NCI-H526 treated with DMSO at 0.1 percent for 48 hours (cell line): ENCODE data around the gene HSPB6.
"Not testable (repeated sequence)": the region's sequence is repeated elsewhere in the genome, so short reads cannot be mapped to it uniquely, and the experiment has no call there.

ENCODE experiments used
- DNase-seq: peaks from one replicate; lab custom pipeline; 2025; lab: John Stamatoyannopoulos, UW

Gene HSPB6

DNA sequence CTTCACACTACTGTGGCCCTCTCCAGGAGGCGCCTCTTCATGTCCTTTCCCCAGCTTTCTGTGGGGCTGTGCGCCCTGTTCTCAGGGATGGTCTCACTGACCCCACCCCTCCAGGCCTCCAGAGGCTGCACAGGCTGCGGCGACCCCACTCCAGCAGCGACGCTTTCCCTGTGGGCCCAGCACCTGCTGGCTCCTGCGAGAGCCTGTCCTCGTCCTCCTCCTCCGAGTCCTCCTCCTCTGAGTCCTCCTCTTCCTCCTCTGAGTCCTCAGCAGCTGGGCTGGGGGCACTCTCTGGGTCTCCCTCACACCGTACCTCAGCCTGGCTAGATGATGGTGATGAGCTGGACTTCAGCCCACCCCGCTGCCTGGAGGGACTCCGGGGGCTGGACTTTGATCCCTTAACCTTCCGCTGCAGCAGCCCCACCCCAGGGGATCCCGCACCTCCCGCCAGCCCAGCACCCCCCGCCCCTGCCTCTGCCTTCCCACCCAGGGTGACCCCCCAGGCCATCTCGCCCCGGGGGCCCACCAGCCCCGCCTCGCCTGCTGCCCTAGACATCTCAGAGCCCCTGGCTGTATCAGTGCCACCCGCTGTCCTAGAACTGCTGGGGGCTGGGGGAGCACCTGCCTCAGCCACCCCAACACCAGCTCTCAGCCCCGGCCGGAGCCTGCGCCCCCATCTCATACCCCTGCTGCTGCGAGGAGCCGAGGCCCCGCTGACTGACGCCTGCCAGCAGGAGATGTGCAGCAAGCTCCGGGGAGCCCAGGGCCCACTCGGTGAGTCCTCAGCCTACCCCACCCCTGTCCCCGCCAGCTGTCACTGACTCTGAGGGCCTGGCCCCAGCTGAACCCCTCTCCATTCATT, 29.7 kb upstream of the HSPB6 start:
- no peak for DNase-seq

DNA sequence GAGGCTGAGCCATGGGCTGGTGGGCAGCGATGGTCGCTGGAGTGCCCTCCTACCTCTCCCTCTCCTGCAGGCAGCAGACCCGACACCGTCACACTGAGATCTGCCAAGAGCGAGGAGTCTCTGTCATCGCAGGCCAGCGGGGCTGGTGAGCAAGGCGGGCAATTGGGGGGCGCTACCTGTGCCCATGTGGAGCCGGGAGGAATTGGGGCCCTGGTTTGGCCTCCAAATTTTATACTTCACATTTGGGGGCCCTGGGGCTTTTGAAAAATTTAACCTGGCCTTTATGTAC, 28.5 kb upstream of the HSPB6 start:
- DNase-seq: no peak

DNA sequence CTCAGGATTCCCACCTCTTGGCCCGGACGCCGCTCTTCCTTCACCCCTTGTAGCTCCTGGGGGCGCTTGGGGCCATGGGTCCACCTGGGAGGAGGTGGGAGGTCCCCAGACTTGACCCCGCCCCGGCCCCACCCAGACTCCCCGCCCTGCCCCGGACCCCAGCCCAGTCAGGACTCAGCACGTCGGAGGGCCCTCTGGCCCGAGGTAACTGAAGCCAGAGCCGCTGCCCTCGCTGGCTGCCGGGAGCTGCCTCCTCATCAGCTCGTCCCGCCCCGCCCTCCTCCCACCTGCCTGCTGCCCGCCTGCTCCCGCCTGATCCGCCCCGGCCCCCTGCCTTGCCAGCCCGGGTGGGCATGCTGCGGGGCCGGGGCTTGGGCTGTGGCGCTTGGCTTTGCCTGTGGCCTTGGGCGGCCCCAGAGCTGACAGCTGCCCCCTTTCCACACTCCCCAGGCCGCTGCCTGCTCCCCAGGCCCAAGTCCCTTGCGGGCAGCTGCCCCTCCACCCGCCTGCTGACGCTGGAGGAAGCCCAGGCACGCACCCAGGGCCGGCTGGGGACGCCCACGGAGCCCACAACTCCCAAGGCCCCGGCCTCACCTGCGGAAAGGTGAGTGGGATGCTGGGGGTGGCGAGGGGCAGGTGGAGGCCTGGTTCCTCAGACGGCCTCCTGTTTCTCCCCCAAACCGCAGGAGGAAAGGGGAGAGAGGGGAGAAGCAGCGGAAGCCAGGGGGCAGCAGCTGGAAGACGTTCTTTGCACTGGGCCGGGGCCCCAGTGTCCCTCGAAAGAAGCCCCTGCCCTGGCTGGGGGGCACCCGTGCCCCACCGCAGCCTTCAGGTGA, 27.9 kb upstream of the HSPB6 start:
- no peak for DNase-seq

DNA sequence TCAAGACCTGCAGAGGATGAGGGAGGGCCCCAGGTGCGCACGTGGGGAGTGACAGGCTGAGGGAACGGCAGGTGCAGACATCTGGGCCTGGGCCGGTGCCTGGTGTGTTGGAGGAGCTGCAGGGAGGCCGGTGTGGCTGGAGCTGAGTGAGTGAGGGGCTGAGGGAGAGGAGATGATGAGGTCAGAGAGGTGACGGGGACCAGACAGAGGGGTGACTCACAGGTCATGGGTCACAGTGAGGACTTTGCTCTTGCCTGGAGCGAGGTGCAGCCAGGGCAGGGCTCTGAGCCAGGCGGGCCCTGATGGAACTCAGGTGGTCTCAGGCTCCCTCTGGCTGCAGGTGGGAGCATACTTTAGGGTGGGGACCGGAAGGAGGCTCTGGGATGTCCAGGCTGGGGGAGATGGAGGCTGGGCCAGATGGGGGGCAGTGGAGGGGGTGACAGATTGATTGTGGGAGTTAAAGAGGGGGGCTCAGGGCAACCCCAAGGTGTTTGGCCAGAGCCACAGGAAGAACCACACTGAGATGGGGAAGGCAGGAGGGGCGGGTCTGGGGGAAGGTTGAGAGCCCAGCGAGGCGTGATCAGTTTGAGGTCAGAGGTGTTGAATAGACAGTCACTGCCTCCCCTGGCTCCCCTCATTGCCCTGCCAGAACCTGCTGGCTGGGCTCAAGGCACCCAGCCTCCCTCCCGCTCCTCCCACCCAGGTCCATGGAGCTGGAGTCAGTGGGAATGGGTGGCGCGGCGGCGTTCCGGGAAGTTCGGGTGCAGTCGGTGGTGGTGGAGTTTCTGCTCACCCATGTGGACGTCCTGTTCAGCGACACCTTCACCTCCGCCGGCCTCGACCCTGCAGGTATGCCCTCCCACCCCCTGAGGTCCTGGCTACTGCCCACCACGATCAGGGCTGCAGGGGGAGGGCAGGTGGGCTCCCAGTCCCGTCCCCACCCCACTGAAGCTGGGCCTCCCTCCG, 26.9 kb upstream of the HSPB6 start:
- no peak for DNase-seq

DNA sequence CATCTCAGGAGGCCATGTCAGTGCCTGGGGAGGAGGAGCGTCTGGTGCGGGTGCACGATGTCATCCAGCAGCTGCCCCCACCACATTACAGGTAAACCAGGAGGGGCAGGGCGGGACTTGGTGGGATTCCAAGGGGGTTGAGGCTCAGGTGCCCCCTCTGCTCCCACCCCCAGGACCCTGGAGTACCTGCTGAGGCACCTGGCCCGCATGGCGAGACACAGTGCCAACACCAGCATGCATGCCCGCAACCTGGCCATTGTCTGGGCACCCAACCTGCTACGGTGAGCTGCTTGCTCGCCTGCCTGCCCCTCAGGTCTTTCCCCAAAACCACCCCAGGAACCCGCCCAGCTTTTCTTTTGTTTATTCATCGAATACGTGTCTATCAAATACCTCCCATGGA, 25.8 kb upstream of the HSPB6 start:
- no peak for DNase-seq

DNA sequence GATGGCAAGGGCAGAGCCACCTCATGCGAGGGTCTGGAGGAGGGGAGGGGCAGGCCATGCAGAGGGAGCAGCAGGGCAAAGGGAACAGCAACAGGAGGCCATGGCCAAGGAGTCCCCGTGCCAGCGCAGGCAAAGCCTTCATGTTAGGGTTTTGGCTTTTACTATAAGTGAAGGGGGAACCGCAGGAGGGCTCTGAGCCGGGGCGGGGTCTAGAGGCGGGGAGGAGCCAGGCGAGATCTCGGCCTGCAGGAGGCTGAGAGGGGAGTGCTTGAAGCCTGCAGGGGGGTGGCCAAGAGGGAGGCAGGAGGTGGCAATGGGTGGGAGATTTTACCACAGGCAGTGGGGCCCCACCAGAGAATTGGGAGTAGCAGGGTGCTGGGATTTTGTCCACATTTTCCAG, 24.8 kb upstream of the HSPB6 start:
- DNase-seq: no peak

DNA sequence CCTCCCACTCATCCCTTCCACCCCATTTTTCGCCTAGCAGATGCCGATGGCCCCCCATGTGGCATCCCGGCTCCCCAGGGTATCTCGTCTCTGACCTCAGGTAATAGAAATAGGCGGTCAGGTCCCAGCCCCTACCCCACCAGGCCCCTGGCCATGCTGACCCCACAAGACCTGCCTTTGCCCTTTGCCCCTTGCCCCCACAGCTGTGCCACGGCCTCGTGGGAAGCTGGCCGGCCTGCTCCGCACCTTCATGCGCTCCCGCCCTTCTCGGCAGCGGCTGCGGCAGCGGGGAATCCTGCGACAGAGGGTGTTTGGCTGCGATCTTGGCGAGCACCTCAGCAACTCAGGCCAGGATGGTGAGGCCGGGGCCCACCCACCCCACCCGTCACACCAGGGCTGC, 23.9 kb upstream of the HSPB6 start:
- DNase-seq: no peak

DNA sequence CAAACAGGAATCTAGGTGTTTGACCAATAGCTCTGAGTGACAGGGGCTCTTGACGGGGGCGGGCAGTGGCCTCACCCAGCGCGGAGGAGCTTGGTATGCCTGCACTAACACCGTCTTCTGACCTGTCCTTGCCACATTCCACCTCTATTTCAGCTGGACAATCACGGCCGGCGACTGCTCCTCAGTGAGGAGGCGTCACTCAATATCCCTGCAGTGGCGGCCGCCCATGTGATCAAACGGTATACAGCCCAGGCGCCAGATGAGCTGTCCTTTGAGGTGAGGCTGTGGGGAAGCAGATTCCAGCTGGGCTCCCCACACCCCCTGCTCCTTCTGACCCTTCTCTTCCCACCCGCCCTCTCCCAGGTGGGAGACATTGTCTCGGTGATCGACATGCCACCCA, 23.2 kb upstream of the HSPB6 start:
- no peak for DNase-seq

DNA sequence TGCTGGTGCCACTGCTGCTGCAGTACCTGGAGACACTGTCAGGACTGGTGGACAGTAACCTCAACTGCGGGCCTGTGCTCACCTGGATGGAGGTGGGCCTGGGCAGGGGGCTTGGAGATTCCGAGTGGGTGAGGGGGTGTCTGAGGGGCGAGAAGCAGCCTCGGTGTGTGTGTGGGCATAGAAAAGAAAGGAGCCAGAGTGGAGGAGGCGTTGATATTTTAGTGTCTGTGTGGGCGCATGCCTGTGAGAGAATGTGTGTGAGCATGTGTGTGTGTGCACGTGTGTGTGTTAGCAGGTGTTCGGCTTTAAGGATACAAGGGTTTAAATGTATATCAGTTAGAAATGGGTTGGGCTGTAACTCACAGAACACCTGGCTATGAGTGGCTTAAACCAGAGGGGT, 22.2 kb upstream of the HSPB6 start:
- DNase-seq: no peak

DNA sequence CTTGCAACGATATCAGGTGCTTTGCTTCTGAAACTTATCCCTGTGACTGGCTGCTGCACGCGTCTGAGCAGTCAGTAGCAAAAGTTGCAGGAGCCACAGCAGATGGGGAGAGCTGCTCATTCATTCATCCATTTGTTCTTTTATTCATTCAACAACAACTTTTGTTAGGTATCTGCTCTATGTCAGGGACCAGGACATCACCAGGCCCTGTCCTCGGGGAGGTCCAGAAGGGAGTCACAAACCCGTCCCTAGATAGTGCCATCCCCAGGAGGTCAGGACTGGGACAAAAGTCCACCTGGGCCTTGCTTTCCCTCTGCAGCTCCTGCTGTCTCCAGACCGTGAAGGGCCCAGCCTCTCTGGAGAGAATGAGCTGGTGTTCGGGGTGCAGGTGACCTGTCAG, 21.1 kb upstream of the HSPB6 start:
- no peak for DNase-seq

DNA sequence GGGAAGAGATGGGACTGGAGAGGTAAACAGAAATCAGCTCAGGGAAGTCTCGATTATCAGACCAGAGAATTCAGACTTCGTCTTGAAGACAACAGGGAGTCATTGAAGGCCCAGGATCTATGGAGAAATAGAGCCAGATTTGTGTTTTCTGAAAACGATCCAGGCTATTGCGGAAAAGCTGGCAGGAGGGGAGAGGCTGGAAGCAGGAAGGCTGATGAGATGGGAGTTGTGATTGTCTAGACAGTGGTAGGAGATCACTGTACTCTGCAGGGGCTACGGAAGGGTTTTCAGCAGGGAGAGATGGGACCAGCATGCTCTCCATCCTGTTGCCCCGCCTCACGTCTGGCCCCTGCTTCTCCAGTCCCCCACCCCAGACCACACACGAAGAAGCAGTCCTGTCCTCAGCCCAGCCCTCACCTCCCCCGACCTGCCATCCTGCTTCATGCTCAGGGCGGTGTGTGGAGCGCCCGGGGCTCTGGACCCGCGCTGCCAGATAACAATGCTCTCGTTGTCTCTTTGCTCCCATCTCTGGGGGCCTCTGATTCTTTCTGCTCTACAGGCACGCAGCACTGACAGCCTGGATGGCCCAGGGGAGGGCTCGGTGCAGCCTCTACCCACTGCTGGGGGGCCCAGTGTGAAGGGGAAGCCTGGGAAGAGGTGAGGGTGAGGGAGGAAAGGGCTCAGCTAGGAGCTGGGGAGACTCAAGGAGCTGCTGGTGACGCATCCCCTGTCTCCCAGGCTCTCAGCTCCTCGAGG, 20.4 kb upstream of the HSPB6 start:
- no peak for DNase-seq

DNA sequence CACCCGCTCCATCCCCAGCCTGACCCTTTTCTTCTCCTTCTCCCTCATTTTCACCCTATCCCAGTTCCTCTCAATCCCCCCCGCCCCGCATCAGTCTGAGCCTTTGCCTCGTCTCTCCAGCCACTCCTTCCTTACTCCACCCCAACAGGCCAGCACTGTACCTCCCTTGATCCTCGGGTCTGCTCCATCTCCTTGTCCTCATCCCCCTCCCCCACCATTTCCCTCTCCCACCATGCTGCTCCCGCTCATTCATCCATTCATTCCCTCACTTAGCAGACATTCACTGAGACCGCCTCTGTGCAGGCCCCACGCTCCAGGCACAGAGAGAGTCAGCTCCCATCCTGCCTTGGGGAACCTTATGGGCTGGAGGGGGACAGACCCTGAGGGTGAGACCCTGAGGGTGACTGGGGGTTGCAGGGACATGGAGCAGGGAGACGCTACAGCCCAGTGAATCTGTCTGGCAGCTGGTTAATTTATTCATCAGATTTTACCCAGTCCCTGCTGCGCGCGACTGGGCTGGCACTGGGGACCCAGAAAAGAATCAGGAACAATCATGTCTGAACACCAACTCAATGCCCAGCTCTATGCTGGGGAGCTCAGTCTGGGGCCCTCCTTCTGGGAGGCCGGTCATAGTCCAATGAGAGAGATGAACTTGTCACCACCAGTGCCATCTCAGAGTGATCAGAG, 19.4 kb upstream of the HSPB6 start:
- DNase-seq: no peak

DNA sequence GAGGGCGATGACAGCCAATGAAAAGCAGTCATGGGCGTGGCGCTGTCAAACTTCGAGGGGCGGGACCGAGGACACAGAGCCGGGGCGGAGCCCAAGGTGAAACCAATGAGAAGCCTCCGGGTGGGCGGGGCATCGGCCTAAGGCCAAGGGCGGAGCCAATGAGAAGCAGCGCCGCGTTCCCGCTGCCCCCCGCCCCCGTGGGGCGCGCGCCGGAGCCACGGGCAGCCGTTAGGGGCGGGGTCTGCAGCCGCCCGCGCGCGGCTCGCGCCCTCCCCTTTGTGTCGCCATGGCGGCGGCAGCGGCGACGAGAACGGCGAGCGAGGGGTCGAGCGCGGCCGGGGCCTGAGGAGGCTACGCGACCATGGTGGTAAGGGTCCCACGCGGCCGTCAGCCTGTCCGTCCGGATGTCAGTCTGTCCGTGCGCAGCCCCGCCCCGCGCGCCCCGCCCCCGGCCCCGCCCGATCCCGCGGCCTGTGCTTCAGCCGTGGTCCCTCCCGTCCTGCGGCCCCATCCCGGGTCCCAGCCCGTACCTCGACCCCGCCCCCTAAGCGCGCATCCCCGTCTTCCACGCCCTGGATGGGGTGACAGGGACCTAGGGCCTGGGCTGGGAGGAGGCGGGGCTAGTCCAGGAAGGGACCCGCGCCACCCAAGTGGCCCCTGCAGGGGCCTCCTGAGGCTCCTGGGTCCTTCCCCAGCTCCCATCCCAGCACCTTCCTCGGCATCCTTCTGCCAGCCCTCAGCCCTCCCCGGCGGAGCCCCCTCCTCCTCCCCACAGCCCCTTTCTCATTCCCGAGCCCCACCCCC, 18.7 kb upstream of the HSPB6 start, which contains the start of gene ARHGAP33:
Gene ARHGAP33, plus strand, starts transcription at position 267 of the 804 bp plus-strand sequence. Its CDS starts 95 bp downstream, at position 362.
- DNase-seq: peak; percentile 98

DNA sequence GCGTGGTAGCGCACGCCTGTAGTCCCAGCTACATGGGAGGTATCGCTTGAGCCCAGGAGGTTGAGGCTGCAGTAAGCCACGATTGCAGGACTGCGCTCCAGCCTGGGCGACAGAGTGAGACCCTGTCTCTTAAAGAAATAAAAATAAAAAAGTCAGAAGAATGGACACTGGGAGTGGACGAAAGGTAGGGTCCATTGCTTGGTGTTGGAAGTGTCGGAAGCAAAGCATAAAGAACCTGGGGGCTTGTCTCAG, 18.1 kb upstream of the HSPB6 start:
- no peak for DNase-seq

DNA sequence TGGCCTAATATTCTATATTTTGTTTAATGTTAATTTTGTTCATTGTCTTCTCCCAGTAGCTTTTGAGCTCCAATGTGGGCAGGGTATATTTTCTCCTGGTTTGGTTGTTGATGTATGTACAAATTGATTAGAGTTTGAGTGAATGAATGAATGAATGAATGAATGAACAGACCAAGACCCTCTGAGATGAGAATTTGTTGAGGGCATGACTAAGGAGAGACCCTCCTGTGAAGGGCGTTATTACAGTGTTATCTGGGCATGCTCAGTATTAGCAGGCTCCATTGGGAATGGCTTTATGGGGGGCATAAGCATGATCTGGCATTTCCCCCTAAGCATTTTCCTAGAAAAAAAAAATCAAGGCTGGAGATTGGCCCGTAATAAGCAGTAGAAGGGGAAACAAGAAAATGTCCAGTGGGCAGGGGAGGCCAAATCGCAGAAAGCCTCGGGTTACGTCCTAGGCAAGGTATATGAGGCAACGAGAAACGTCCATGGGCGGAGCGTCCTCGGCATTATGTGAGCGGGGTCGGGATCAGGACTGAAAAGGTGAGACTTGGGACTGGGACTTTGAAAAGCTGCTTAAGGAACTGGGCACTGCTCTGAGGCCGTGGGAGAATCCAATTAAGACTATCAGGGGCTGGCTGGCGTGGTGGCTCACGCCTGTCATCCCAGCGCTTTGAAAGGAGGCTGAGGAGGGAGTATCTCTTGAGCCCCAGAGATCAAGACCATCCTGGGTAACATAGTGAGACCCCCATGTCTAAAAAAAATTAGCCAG, 17.6 kb upstream of the HSPB6 start:
- peak; percentile 36 for DNase-seq

DNA sequence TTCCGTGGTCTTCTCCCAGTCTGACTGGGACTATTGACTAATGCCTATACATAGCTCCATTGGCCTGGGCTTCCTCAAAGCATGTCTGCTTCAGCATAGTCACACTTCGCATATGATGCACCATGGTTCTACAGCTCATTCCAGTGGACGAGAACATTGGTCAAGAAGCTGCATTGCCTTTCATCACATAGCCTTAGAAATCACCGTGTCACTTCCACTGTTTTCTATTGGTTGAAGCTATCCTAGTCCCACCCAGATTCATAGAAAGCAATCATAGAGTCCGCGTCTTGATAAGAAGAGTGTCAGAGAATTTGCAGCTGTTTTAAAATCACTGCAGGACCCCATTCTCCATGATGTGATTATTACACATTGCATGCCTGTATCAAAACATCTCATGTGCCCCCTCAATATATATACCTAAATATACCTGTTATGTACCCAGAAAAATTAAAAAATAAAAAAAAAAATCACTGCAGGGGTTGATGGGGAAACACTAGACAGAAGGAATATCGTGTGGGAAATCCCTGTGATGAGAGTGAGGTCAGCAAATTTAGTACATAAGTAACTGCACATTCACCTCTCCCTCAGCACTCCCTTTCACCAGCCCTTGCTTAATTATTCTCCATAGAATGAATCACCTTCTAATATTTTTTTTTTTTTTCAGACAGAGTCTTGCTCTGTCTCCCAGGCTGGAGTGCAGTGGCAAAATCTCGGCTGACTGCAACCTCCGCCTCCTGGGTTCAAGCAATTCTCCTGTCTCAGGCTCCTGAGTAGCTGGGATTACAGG, 16.4 kb upstream of the HSPB6 start:
- DNase-seq: no peak

DNA sequence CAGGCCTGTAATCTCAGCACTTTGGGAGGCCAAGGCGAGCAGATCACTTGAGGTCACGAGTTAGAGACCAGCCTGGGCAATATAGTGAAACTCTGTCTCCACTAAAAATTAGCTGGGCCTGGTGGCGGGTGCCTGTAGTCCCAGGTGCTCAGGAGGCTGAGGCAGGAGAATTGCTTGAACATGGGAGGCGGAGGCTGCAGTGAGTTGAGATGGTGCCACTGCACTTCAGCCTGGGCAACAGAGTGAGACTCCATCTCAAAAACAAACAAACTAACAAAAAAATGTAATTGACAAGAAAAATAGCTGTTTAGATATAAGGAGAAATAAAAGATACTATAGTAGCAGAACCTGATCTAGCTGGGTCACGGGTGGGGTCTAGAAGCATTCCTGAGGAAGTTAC, 15.5 kb upstream of the HSPB6 start:
- DNase-seq: not testable (repeated sequence)

DNA sequence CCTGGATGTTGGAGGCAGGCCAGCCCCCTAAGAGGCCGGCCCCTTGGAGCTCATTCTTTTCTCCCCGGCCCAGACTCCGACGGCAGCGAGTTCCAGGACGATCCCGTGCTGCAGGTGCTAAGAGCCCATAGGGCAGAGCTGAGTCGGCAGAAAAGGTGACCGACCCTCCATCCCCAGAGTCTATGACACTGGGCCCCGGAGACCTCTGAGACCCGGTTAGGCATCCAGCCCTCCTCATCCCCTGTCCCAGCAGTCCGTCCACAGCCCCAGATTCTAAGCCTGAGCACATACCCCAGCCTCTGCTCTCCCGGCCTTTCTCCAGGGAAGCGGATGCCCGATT, 11.2 kb upstream of the HSPB6 start:
- no peak for DNase-seq
